ENCODE measurements around the gene KIF21B.

KIF21B gene, protein sequence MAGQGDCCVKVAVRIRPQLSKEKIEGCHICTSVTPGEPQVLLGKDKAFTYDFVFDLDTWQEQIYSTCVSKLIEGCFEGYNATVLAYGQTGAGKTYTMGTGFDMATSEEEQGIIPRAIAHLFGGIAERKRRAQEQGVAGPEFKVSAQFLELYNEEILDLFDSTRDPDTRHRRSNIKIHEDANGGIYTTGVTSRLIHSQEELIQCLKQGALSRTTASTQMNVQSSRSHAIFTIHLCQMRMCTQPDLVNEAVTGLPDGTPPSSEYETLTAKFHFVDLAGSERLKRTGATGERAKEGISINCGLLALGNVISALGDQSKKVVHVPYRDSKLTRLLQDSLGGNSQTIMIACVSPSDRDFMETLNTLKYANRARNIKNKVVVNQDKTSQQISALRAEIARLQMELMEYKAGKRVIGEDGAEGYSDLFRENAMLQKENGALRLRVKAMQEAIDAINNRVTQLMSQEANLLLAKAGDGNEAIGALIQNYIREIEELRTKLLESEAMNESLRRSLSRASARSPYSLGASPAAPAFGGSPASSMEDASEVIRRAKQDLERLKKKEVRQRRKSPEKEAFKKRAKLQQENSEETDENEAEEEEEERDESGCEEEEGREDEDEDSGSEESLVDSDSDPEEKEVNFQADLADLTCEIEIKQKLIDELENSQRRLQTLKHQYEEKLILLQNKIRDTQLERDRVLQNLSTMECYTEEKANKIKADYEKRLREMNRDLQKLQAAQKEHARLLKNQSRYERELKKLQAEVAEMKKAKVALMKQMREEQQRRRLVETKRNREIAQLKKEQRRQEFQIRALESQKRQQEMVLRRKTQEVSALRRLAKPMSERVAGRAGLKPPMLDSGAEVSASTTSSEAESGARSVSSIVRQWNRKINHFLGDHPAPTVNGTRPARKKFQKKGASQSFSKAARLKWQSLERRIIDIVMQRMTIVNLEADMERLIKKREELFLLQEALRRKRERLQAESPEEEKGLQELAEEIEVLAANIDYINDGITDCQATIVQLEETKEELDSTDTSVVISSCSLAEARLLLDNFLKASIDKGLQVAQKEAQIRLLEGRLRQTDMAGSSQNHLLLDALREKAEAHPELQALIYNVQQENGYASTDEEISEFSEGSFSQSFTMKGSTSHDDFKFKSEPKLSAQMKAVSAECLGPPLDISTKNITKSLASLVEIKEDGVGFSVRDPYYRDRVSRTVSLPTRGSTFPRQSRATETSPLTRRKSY (N-terminal part only)
- total RNA-seq, result 299 to 355 reads per million in 2 donors

DNA sequence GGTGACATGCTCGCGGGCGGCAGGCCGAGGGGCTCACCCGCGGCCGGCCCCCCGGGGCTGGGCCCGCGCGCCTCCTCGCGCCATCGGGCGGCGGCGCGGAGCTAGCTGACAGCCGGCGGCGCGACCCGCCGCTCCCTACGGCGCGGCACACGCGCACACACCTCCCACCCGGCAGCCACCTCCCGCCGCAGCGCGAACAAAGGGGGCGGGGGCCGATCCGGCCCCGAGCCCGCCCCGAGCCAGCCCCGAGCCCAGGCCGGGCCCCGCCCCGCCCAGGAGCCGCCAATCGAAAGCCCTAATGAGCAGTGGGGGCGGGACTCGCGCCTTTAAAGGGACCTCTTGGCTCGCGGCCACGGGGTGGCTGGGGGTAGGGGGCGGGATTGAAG lies at the start of gene KIF21B:
KIF21B (minus strand) TSS at position 198 of the 386 bp plus-strand sequence. CDS start 331 bp downstream, outside the sequence.
- DNase-seq, result peak; percentile 88

DNA sequence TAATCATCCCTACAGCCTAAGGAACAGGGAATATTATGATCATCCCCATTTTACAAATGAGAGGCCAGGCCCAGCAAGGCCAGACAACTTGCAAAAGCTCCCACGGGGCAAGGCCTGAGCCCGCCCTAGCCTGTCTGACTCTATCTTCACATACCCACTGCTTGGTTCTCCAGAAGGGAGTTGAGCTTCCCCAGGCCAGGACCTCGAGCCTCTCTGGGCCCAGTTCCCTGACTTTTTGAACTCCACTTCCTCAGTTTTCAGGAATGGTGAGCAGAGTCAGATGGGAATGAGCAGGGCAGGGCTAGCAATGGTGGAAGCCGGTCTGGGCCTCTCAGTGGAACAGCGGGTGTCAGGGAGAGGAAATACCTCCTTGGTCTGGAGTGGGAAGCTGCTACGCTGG lies 49.4 kb upstream of the KIF21B start:
- DNase-seq, result no peak

DNA sequence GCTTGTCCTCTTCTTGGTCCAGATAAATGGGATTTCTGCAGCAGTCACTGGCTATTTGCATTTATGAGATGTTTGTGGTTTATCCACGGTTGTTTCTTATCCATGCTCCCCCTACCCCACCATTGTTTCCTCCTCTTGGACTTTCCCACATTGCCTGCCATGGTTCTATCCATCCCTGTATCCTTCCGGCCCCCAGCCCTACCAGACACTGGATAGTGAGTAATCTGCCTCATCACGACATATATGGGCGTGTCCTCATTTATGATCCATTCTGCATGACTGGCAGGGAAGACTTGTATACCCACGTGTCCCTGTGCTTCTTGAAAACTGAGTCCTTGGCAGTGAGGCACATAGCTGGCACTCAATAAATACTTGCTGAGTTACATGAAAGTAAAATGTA lies 48.6 kb upstream of the KIF21B start:
- DNase-seq, result no peak

DNA sequence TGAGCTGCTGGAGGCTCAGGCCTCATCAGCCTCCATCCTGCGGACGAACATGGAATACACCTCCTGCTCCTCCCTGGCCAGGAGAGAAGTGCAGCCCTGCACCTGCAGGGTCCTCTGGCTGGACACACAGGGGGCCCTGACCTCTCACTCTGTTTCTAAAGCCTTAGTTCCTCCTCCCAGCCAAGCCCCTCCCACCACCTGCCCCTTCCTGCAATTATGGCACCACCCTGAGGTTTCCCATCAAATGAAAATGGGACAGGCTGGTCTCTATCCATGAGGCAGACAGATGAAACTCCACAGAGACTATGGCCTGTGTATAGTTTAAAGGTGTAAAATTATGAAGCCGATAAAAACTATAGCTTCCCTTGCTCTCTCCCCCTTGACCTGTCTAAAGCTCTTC lies 46.1 kb upstream of the KIF21B start:
- DNase-seq, result no peak

DNA sequence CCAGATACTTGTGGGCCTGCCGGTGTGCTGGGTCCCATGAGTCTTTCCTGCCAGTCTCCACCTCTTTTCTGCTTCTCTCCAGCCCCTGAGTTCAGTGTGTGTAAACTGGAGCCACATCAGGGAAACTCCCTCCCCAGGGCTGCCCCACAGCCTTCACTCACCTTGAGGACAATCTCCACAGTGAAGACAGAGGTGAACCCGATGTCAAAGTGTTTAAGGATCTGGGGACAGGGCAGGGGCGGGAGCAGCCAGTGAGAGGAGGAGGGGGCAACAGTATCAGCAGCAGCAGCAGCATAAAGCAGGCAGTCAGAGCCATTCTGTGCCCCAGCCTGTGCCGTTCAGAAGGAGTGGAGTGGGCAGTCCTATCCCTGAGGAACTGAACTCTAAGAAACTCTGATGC lies 45.5 kb upstream of the KIF21B start:
- DNase-seq, result no peak

DNA sequence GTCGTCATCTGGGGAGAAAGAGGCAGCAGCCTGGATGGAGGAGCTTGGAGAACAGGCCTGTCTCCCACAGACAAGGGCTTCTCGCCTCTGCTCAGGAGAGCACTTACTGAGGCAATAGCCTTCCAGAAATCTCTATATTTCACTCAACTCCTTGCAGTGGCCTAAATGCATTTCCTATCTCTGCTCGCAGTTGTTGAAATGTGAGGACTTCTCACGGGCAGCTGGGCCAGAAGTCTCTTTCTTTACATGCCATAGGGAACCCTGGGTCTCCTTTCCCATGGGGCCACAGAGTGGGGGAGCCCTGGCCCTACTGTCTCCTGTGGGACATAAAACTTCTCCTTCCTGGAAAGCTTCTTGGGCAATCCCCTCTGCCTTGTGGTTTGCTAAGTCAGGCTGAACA lies 43.5 kb upstream of the KIF21B start:
- no peak for DNase-seq

DNA sequence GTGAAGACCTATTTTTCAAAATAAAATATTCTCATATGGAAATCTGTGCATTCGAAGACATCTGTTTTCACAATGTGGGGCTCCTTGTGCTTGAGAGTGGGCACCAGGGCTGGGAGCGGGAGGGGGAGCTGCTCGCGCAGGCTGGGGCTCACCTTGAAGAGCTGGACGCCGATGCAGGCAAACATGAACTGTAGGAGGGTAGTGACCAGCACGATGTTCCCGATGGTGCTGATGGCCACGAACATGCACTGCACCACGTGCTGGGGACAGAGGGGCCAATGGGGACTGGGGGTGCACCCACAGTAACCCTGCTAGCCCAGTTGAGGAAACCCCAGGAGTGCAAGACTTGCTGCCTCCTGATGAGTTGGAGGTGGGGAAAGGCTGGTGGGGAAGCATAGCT lies 42.2 kb upstream of the KIF21B start:
- no peak for DNase-seq

DNA sequence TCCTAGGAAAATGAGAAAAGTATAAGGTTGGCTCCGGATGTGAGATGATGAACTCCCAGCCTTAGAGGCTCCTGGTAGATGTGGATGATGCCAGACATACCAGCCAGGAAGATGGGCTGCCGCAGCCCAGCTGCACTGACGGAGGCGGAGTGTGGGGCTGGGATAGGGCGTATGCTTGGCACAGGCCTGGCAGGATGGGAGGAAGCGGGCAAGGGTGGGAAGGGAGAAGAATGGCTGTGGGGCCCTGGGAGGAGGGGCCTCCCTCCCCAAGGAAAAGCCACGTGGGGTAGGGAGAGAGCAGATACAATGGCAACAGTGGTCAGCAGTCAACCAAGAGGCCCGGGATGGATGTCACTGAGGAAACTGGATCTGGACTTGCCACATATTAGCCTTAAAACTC lies 41.3 kb upstream of the KIF21B start:
- DNase-seq, result no peak

DNA sequence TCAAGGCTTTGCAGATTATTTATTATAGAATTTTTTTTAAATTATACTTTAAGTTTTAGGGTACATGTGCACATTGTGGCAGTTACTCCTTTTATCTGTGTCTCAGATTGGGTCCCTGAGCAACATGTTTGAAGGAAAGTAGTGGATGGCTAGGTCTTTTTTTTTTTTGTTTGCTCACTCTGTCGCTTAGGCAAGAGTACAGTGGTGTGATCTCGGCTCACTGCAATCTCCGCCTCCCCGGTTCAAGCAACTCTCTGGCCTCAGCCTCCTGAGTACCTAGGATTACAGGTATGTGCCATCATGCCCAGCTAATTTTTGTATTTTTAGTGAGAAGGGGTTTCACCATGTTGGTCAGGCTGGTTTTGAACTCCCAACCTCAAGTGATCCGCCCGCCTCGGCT lies 39.6 kb upstream of the KIF21B start:
- DNase-seq, result no peak

DNA sequence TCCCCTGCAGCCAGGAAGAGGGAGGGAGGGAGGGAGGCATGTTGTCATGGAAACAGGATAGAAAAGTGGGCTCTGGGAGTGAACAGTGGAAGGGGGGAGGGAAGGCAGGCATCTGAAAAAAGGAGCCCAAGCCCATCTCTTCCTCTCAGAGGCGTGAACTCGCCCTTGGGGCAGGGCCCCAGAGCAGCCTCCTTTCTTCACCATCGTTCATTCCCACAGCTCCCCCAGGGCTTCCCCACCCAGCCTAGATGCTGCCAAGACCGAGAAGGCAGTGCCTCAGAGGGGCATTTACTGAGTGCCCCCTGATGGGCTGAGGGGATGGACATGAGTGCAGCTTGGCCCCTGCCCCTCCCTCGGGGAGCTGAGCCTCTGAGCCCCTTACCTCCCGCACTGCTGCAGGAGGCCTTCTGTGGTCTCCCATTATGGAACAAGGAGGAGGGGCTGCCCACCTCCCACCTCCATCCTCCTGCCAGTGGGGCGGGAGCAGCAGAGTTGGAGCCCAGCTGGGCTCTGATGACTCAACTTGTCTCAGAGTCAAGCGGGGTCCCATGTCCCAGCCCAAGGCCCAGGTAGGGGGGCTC lies 39.1 kb upstream of the KIF21B start:
- no peak for DNase-seq

DNA sequence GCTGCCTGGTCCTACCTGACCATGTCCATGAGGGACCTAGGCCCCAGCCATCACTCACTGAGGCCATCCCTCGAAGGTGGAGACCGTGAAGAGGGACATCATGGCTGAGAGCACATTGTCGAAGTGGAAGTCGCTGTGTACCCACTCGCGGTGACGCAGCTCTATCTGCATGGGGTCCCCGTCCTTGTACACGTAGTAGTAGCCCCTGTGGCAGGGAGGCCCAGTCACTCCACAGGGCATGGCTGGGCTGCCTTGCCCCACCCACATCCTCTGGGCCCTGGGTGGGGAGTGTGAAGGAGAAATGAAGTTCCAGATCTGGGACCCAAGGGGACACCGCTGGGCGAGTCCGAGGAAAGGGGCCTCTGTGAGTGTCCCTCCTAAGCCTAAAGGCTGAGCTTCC lies 38.4 kb upstream of the KIF21B start:
- DNase-seq, result no peak

DNA sequence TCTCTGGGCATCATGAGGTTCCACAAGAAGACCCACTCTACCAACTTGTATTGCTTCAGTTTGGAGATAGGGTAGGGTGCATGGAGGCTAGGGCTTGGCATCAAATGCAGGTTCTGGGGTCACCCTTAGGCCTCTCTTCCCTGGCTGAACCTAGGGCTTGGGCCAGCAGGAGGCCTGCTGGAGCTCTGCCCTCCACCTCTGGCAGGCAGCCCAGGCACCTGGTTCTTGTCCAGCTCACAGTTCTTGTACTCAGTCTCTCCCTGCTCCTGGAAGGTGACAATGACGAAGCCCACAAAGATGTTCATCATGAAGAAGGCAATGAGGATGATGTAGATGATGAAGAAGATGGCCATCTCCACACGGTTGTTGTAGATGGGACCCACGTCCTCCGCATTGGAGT lies 37.5 kb upstream of the KIF21B start:
- DNase-seq, result no peak

DNA sequence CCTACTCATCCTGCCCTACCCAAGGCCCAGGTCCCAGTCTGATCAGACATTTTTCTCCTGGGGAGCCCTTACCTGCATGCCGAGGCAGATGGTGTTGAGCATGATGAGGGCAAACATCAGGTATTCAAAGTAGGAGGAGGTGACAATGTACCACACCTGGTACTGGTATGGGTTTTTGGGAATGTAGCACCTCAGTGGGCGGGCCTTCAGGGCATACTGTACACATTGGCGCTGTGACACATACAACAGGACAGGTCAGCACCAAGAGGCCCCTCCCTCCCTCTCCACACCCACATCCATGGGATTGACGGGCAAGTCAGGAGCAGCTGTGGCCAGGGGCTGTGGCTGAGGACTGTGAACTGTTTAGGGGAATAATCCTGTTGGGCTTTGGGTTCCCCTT lies 37.1 kb upstream of the KIF21B start:
- DNase-seq, result no peak

DNA sequence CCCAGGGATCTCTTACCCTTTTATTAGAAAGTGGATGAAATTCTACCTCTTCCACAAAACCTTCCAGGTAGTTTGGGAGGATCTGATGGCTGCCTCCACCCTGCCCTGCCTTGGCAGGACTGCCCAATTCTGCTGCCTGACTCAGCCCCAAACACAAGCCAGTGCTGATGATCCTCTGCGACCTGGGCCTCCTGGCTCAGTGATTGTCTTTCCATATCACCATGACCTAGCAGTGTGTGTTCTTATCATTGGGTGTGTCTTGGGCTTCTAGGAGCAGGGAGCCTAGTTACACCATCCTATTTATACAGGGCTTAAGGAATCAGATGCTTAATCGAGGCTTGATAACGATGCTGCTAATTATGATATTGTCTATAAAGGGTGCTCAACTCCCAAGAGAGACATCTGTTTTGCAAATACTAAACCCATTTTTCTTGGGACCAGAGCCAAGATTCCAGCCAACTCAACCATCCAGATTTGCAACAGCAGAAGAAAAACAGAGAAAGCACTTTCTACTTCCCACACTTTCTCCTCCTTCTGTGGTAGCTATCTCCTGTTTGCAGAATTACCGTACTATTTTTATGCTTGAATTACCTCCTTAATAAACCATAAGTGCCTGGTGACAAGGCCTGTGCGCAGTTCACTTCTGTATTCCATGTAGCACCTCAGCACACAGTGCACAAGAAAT lies 36.5 kb upstream of the KIF21B start:
- no peak for DNase-seq

DNA sequence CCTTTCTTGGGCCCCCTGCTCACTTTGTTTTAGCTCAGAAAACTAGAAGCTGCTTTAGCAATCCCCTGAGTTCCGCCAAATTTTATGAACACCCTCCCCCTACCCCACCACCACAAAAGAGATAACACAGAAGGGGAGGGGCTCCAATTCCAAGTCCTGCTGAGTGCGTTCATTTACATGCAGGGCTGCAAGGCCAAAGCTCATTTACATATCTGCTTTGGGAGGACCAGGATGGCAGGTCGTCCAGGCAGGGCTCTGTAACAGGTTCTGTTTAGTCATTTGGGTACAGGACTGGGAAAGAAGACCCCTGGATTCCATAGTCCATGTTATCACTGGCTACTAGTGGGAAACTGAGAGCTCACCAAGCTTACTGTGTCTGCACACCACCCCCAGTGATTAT lies 35.9 kb upstream of the KIF21B start:
- no peak for DNase-seq

DNA sequence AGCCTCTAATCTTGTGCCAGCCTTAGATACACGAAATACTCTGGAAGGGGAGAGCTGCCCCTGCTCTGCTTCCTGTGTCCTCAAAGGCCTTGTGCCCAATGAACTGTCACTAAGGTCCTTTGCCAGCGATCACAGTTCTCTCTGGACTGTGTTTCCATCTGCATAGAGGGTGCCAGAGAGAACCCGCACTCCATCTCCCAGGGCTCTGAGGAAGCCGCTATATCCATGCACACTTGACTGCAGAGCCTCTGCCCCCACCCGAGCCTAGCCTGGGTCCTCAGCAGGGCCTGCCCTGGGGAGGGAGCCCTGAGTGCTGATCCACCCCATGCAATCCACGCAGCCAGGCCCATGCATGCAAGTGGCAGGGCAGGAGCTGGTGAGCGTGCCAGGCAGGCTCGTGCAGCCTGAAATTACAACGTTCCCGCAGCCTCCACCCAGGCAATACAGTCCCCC lies 30.6 kb upstream of the KIF21B start:
- no peak for DNase-seq

DNA sequence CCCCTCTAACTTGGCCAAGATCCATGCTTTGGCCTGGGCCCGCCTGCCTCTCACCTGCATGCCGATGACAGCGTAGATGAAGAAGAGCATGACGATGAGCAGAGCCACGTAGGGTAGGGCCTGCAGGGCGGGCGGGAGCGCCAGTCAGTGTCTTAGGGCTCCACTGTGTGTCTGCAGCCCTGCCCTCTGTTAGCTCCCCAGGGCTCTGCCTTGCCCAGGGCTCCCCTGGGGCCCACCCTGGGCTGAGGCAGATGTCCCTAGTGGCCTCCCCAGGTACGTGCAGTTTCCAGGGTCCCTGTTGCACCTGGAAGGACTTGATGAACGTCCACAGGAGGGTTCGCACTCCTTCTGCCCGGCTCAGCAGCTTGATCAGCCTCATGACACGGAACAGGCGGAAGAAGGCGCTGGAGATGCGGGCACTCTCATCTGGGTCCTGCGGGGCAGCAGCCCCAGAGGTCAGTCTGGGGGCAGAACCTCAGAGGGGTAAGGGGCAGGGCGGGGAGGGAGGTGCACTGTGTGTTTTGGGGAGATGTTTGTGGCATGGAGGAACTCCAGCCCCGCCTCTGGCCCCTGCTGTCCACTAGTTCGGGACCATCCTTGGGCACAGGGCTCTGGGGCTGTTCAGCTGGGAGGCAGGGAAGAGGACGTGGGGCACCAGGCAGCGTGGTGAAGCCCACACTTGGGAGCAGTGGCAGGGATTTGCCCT lies 29.8 kb upstream of the KIF21B start:
- no peak for DNase-seq

DNA sequence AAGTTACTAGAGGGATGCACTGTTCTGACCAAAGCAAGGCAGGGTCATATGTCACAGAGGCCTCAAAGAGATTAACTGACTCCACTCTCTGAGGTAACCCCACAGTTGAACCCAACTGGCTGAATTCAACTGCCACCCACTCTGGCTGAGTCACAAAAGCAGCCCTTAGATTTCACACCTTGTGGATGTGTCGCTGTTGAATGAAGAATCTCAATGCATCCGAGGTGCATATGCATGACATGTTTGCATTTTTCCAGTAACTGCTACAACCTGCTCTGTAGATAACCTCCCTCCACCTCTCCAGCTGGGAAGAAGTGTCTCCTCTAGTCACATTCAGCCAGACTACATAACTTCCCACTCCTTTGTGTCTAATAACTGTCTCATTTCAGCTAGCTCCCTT lies 27.9 kb upstream of the KIF21B start:
- DNase-seq, result no peak

DNA sequence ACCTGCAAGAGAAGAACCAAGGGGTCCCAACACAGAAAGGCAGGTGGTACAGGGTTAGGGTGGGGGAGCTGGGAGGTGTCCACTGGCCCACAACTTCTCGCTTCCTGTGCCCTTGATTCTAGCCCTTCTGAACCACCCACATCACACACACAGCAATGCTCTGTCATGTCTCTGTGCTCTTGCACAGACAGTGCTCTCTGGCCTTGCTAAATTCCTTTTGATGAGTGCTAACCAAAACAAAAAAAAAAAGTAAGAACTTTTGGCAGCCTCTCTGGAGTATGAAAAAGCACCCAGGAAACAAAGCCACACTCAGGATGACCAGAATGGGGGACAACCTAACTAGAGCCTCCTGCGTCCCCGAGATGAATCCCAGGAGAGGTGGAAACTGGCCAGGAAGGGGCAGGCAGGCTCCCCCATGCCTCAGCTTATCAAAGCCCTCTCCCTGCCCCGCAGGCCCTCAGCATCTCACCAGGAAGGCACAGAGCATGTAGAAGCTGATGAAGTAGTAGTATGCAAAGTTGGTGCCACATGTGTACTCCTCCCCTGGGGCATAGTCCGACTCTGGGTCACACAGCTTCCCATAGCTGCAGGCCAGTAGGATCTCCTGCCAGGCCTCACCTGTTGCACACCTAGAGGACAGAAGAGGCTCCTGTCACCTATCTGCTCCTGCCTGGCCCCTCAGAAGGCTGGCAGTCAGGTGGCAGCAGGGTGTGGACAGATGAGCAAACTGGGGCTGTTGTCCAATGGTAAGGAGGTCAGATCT lies 27.2 kb upstream of the KIF21B start:
- DNase-seq, result no peak

DNA sequence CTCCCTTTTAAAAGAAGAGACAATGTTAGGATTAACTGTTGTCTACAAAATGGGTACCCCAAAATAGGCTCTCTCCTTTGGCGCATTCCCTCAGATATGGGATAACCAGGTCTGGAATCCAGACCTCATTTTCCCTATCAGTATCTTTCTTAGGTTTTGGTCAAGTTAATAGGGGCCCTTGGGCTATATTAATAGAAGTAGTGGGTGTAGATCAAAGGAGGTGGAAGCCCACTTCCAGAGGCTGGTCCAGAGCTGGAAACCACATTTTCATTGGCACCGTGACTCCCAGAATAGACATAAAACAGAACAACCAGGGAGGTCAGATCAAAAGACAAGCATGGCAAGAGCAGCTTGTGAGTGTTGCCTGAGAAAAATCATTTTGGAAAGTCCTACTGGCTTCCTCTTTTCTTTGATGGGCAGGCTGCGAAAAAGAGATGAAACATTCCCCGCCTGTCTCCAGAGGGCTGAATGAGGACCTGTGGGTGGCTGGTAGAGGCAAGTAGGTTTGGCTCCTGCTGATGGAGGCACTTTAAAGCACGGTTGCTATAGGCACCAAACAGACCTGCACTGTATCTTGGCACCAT lies 25.8 kb upstream of the KIF21B start:
- no peak for DNase-seq
